Measurements from ENCODE around the gene SCAMP5.

SCAMP5 gene

GRCh38 chr15:75037685-75038084, 42.3 kb downstream of the SCAMP5 start:
- Mint-ChIP-seq H3K4me3 (no peak overlapping the region), H3K9me3 (no peaks in the 10 kb centered on the region), H3K27ac (no peak overlapping the region), H3K27me3 (no peaks in the 10 kb centered on the region), H3K36me3 (ENCODE audit: low read depth) (peaks cover 15% of the 10 kb centered on the region), H3K4me1 (peaks cover 41% of the 10 kb centered on the region)
- peak; percentile 56 for ATAC-seq
- peak; percentile 29 for DNase-seq

- no peaks in the 10 kb centered on the region for H3K27me3 Mint-ChIP-seq
Observed at GRCh38 chr15:75038231-75038630, 42.9 kb downstream of the SCAMP5 start.

GRCh38 chr15:75042730-75043508, 47.6 kb downstream of the SCAMP5 start:
- peak overlapping the region; percentile 54 for H3K27ac Mint-ChIP-seq
- peaks cover 60% of the 10 kb centered on the region for H3K4me1 Mint-ChIP-seq

More at GRCh38 chr15:75038231-75038630, 42.9 kb downstream of the SCAMP5 start:
- DNase-seq (no peak), ATAC-seq (no peak)
- Mint-ChIP-seq H3K9me3 (no peaks in the 10 kb centered on the region), H3K27ac (no peak overlapping the region), H3K4me1 (peaks cover 46% of the 10 kb centered on the region), H3K36me3 (ENCODE audit: low read depth) (peaks cover 15% of the 10 kb centered on the region), H3K4me3 (no peak overlapping the region)

GRCh38 chr15:75043509-75044257, 48.3 kb downstream of the SCAMP5 start:
- ATAC-seq (no peak), DNase-seq (peak; percentile 38)
- H3K9me3 Mint-ChIP-seq: no peaks in the 10 kb centered on the region
- H3K4me1 Mint-ChIP-seq: peaks cover 54% of the 10 kb centered on the region
- H3K27ac Mint-ChIP-seq: peak overlapping the region; percentile 42
- no peak overlapping the region for H3K4me3 Mint-ChIP-seq
- no peaks in the 10 kb centered on the region for H3K27me3 Mint-ChIP-seq
- peaks cover 14% of the 10 kb centered on the region for H3K36me3 Mint-ChIP-seq (ENCODE audit: low read depth)

More at GRCh38 chr15:75042730-75043508, 47.6 kb downstream of the SCAMP5 start:
- DNase-seq (peak; percentile 73), ATAC-seq (peak; percentile 94)
- Mint-ChIP-seq H3K27me3 (no peaks in the 10 kb centered on the region), H3K4me3 (no peak overlapping the region), H3K9me3 (no peaks in the 10 kb centered on the region), H3K36me3 (ENCODE audit: low read depth) (peaks cover 13% of the 10 kb centered on the region)

GRCh38 chr15:75044258-75044878, 49.0 kb downstream of the SCAMP5 start:
- peak overlapping the region; percentile 14 for H3K4me3 Mint-ChIP-seq
- peaks cover 49% of the 10 kb centered on the region for H3K4me1 Mint-ChIP-seq
- no peak for ATAC-seq
- H3K27me3 Mint-ChIP-seq: no peaks in the 10 kb centered on the region
- peaks cover 19% of the 10 kb centered on the region for H3K36me3 Mint-ChIP-seq (ENCODE audit: low read depth)
- H3K9me3 Mint-ChIP-seq: no peaks in the 10 kb centered on the region
- DNase-seq: no peak
- no peak overlapping the region for H3K27ac Mint-ChIP-seq

GRCh38 chr15:75045332-75046015, 50.1 kb downstream of the SCAMP5 start:
- peaks cover 47% of the 10 kb centered on the region for H3K4me1 Mint-ChIP-seq
- H3K36me3 Mint-ChIP-seq (ENCODE audit: low read depth): peaks cover 19% of the 10 kb centered on the region
- no peak overlapping the region for H3K4me3 Mint-ChIP-seq

DNA sequence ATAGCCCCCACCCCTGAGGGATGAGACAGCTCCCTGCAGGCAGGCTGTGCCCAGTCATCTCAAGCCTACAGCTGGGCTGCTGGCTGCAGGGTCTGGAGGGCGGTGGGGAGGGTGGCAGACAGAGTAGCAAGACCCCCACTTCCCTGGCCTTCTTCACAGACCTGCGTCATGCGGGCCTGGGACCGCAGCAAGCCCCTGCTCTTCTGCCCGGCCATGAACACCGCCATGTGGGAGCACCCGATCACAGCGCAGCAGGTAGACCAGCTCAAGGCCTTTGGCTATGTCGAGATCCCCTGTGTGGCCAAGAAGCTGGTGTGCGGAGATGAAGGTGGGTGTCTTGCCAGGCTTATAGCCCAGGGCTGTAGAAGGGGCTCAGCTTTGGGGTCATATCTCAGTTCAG, 53.0 kb downstream of the SCAMP5 start:
- Mint-ChIP-seq H3K36me3 (ENCODE audit: low read depth) (peaks cover 18% of the 10 kb centered on the region), H3K9me3 (no peaks in the 10 kb centered on the region), H3K27me3 (no peaks in the 10 kb centered on the region), H3K27ac (no peak overlapping the region), H3K4me3 (no peak overlapping the region), H3K4me1 (peaks cover 34% of the 10 kb centered on the region)
- ATAC-seq (no peak), DNase-seq (no peak)

More at GRCh38 chr15:75045332-75046015, 50.1 kb downstream of the SCAMP5 start:
- no peaks in the 10 kb centered on the region for H3K27me3 Mint-ChIP-seq
- ATAC-seq: no peak
- no peak for DNase-seq
- no peaks in the 10 kb centered on the region for H3K9me3 Mint-ChIP-seq
- H3K27ac Mint-ChIP-seq: no peak overlapping the region

DNA sequence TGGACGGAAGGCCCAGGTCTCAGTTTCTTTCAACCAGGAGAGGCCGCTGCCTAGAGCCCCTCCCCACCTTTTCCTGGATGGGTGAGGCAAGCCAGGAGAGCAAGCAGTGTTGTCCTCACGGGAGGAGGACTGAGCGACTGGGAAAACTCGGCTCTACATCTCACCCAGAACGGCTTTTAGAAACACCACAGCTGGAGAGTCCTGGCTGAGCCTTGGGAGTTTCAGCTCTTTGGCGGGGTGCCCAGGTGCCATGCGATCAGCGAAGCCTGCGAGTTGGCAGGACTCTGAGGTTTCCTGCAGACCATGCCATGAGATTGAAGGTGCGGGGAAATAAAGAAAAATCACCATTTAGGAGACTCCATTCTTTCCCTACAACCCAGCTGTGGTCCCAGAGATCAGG, 54.0 kb downstream of the SCAMP5 start:
- Mint-ChIP-seq H3K9me3 (no peaks in the 10 kb centered on the region), H3K36me3 (ENCODE audit: low read depth) (peaks cover 16% of the 10 kb centered on the region), H3K4me1 (peaks cover 26% of the 10 kb centered on the region), H3K27me3 (no peaks in the 10 kb centered on the region), H3K4me3 (no peak overlapping the region), H3K27ac (no peak overlapping the region)
- ATAC-seq: no peak
- no peak for DNase-seq

- DNase-seq (no peak), ATAC-seq (no peak)
- Mint-ChIP-seq H3K27ac (no peak overlapping the region), H3K4me1 (peaks cover 20% of the 10 kb centered on the region), H3K4me3 (no peak overlapping the region), H3K27me3 (no peaks in the 10 kb centered on the region), H3K36me3 (ENCODE audit: low read depth) (peaks cover 10% of the 10 kb centered on the region), H3K9me3 (no peaks in the 10 kb centered on the region)
Observed at GRCh38 chr15:75050283-75050682, 54.9 kb downstream of the SCAMP5 start.

GRCh38 chr15:75051191-75051608, 55.8 kb downstream of the SCAMP5 start:
- no peak for ATAC-seq
- no peaks in the 10 kb centered on the region for H3K9me3 Mint-ChIP-seq

GRCh38 chr15:75051711-75052110, 56.3 kb downstream of the SCAMP5 start:
- DNase-seq: no peak
- no peak for ATAC-seq
- no peaks in the 10 kb centered on the region for H3K27me3 Mint-ChIP-seq
- H3K27ac Mint-ChIP-seq: no peak overlapping the region
- H3K9me3 Mint-ChIP-seq: no peaks in the 10 kb centered on the region
- H3K36me3 Mint-ChIP-seq (ENCODE audit: low read depth): peaks cover 8% of the 10 kb centered on the region
- no peak overlapping the region for H3K4me3 Mint-ChIP-seq
- peaks cover 12% of the 10 kb centered on the region for H3K4me1 Mint-ChIP-seq

More at GRCh38 chr15:75051191-75051608, 55.8 kb downstream of the SCAMP5 start:
- Mint-ChIP-seq H3K4me3 (no peak overlapping the region), H3K36me3 (ENCODE audit: low read depth) (peaks cover 10% of the 10 kb centered on the region), H3K4me1 (peaks cover 17% of the 10 kb centered on the region), H3K27ac (no peak overlapping the region), H3K27me3 (no peaks in the 10 kb centered on the region)
- no peak for DNase-seq

GRCh38 chr15:75052972-75053747, 57.8 kb downstream of the SCAMP5 start:
- peaks cover 8% of the 10 kb centered on the region for H3K36me3 Mint-ChIP-seq (ENCODE audit: low read depth)
- DNase-seq (no peak), ATAC-seq (no peak)
- H3K27me3 Mint-ChIP-seq: no peaks in the 10 kb centered on the region
- no peak overlapping the region for H3K27ac Mint-ChIP-seq
- H3K9me3 Mint-ChIP-seq: no peaks in the 10 kb centered on the region
- H3K4me1 Mint-ChIP-seq: peaks cover 1% of the 10 kb centered on the region
- H3K4me3 Mint-ChIP-seq: no peak overlapping the region

- no peaks in the 10 kb centered on the region for H3K27me3 Mint-ChIP-seq
- peaks cover 1% of the 10 kb centered on the region for H3K4me1 Mint-ChIP-seq
- no peaks in the 10 kb centered on the region for H3K9me3 Mint-ChIP-seq
- no peak for DNase-seq
- H3K36me3 Mint-ChIP-seq (ENCODE audit: low read depth): peaks cover 4% of the 10 kb centered on the region
- no peak for ATAC-seq
- no peak overlapping the region for H3K4me3 Mint-ChIP-seq
- no peak overlapping the region for H3K27ac Mint-ChIP-seq
Observed at GRCh38 chr15:75053748-75054125, 58.4 kb downstream of the SCAMP5 start.

Measured in activated naive CD8-positive, alpha-beta T cell treated with anti-CD3 and anti-CD28 coated beads, Interleukin-2, amount 50 U/mL, for 24 hours (primary cell).